GM21737 (cell line): ENCODE results near the gene FBXO34.

ENCODE experiments used
- ATAC-seq: cut with Tn5 transposase; IDR thresholded peaks from one replicate; pipeline ENCODE4 v1.9.1; 2021; ENCODE audit warnings: mild to moderate bottlenecking, moderate library complexity; ENCODE audit not compliant: unreplicated experiment

Gene FBXO34

GRCh38 chr14:55272387-55272786, 1.2 kb downstream of the FBXO34 start:
- ATAC-seq, result no peak

- no peak for ATAC-seq
Observed at GRCh38 chr14:55272922-55273321, 1.7 kb downstream of the FBXO34 start.

GRCh38 chr14:55274146-55274545, 2.9 kb downstream of the FBXO34 start:
- no peak for ATAC-seq

- ATAC-seq, result no peak
Observed at GRCh38 chr14:55274751-55275150, 3.5 kb downstream of the FBXO34 start.

GRCh38 chr14:55276736-55277135, 5.5 kb downstream of the FBXO34 start:
- no peak for ATAC-seq

GRCh38 chr14:55277972-55278740, 6.9 kb downstream of the FBXO34 start:
- peak; percentile 87 for ATAC-seq

GRCh38 chr14:55279384-55279783, 8.2 kb downstream of the FBXO34 start:
- no peak for ATAC-seq

- no peak for ATAC-seq
Observed at GRCh38 chr14:55281316-55281839, 10.2 kb downstream of the FBXO34 start.

- no peak for ATAC-seq
Observed at GRCh38 chr14:55285048-55285652, 13.9 kb downstream of the FBXO34 start.

GRCh38 chr14:55288439-55288838, 17.2 kb downstream of the FBXO34 start:
- ATAC-seq, result no peak

- ATAC-seq, result no peak
Observed at GRCh38 chr14:55291480-55292081, 20.4 kb downstream of the FBXO34 start.

GRCh38 chr14:55294603-55295002, 23.4 kb downstream of the FBXO34 start:
- no peak for ATAC-seq

- ATAC-seq, result no peak
Observed at GRCh38 chr14:55297611-55298499, 26.6 kb downstream of the FBXO34 start.

- no peak for ATAC-seq
Observed at GRCh38 chr14:55298500-55298822, 27.2 kb downstream of the FBXO34 start.

GRCh38 chr14:55301437-55302121, 30.4 kb downstream of the FBXO34 start:
- peak; percentile 46 for ATAC-seq

- ATAC-seq, result no peak
Observed at GRCh38 chr14:55302367-55303124, 31.3 kb downstream of the FBXO34 start.

- no peak for ATAC-seq
Observed at GRCh38 chr14:55303125-55303499, 31.9 kb downstream of the FBXO34 start.

GRCh38 chr14:55303691-55304145, 32.5 kb downstream of the FBXO34 start:
- no peak for ATAC-seq

GRCh38 chr14:55306938-55307589, 35.8 kb downstream of the FBXO34 start:
- no peak for ATAC-seq
